Measurements from ENCODE around the gene ARHGEF11.

- TF ChIP-seq, protein P1, sequence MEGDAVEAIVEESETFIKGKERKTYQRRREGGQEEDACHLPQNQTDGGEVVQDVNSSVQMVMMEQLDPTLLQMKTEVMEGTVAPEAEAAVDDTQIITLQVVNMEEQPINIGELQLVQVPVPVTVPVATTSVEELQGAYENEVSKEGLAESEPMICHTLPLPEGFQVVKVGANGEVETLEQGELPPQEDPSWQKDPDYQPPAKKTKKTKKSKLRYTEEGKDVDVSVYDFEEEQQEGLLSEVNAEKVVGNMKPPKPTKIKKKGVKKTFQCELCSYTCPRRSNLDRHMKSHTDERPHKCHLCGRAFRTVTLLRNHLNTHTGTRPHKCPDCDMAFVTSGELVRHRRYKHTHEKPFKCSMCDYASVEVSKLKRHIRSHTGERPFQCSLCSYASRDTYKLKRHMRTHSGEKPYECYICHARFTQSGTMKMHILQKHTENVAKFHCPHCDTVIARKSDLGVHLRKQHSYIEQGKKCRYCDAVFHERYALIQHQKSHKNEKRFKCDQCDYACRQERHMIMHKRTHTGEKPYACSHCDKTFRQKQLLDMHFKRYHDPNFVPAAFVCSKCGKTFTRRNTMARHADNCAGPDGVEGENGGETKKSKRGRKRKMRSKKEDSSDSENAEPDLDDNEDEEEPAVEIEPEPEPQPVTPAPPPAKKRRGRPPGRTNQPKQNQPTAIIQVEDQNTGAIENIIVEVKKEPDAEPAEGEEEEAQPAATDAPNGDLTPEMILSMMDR (IDR thresholded peaks at IDR 0.05; ENCODE audit: low read depth, low read length), result no peak
- no peak for TF ChIP-seq POLR2A (IDR thresholded peaks at IDR 0.05; ENCODE audit: extremely low read depth, insufficient read length)
- TF ChIP-seq MAX (IDR thresholded peaks at IDR 0.05; ENCODE audit: low read depth, low read length), result no peak
These were observed 47.2 kb downstream of the ARHGEF11 start for GRCh38 chr1:156998301-156998700.

All from NB4 (cell line).